ENCODE results near the gene ARHGAP33.
"Not testable (repeated sequence)": the region's sequence is repeated elsewhere in the genome, so short reads cannot be mapped to it uniquely, and the experiment has no call there.

Gene ARHGAP33

DNA sequence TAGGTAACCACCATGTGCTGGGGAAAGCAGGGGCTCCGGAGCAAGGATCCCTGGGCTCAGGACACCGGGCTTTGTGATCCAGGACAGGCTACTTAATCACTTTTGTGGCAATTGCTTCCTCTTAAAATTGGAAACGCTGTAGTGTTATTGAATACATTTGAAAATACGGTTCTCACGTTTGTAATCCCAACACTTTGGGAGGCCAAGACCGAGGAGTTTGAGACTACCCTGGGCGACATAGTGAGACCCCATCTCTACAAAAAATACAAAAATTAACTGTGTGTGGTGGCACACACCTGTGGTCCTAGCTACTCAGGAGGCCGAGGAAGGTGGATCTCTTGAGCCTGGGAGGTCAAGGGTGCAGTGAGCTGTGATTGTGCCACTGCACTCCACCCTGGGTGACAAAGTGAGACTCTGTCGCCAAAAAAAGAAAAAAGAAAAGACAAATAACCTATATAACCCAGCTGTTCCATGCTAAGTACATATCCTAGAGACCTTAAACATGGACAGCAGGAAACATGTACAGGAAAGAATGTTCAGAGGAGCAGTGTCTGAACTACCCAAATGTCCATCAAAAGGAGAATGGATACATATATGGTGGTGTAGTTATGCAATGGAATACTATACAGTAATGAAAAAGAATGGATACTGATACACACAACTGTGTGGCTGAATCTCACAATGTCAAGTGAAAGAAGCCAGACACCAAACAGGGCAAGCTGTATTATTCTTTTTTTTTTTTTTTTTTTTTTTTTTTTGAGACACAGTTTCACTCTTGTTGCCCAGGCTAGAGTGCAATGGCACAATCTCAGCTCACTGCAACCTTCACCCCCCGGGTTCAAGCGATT lies 37.9 kb downstream of the ARHGAP33 start:
- Mint-ChIP-seq H3K9me3 (no peaks in the 10 kb centered on the region), H3K27me3 (peaks cover 7% of the 10 kb centered on the region), H3K4me1 (no peaks in the 10 kb centered on the region), H3K4me3 (no peak overlapping the region), H3K27ac (no peak overlapping the region), H3K36me3 (no peaks in the 10 kb centered on the region)

DNA sequence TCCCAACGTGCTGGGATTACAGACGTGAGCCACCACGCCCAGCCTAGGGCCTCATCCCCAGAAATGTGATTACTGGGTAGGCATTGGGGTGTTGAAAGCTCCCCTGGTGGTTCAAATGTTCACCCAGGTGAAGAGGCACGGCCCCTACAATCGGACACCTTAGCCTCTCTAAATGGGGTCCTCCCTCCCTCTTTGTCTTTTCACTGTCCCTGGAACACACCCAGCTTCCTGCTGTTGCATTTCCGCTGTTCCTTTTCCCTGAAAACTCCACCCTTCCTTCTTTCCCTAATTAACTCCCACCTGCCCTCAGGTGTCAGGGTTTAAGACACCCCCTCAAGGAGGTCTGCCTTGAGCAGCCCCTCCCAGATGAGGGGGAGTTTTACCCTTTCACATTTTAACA lies 40.9 kb downstream of the ARHGAP33 start:
- no peak overlapping the region for H3K27ac Mint-ChIP-seq
- H3K4me1 Mint-ChIP-seq: no peaks in the 10 kb centered on the region
- H3K9me3 Mint-ChIP-seq: no peaks in the 10 kb centered on the region
- H3K4me3 Mint-ChIP-seq: no peak overlapping the region
- H3K27me3 Mint-ChIP-seq: peaks cover 7% of the 10 kb centered on the region
- H3K36me3 Mint-ChIP-seq: no peaks in the 10 kb centered on the region

- Mint-ChIP-seq H3K36me3 (no peaks in the 10 kb centered on the region), H3K27ac (no peak overlapping the region), H3K4me3 (no peak overlapping the region), H3K27me3 (peaks cover 7% of the 10 kb centered on the region), H3K4me1 (no peaks in the 10 kb centered on the region), H3K9me3 (no peaks in the 10 kb centered on the region)
Measured at GRCh38 chr19:35816846-35817245, 41.5 kb downstream of the ARHGAP33 start.

- Mint-ChIP-seq H3K4me3 (no peak overlapping the region), H3K9me3 (no peaks in the 10 kb centered on the region), H3K27ac (no peak overlapping the region), H3K4me1 (no peaks in the 10 kb centered on the region), H3K36me3 (no peaks in the 10 kb centered on the region), H3K27me3 (peaks cover 10% of the 10 kb centered on the region)
Measured at GRCh38 chr19:35818445-35818844, 43.1 kb downstream of the ARHGAP33 start.

GRCh38 chr19:35822579-35822978 lies 47.2 kb downstream of the ARHGAP33 start:
- Mint-ChIP-seq H3K4me1 (no peaks in the 10 kb centered on the region), H3K9me3 (no peaks in the 10 kb centered on the region), H3K27me3 (peaks cover 14% of the 10 kb centered on the region), H3K27ac (no peak overlapping the region), H3K36me3 (no peaks in the 10 kb centered on the region), H3K4me3 (no peak overlapping the region)

GRCh38 chr19:35824150-35824549 lies 48.8 kb downstream of the ARHGAP33 start:
- Mint-ChIP-seq H3K9me3 (no peaks in the 10 kb centered on the region), H3K27ac (no peak overlapping the region), H3K27me3 (peaks cover 19% of the 10 kb centered on the region), H3K4me3 (no peak overlapping the region), H3K4me1 (no peaks in the 10 kb centered on the region), H3K36me3 (no peaks in the 10 kb centered on the region)

DNA sequence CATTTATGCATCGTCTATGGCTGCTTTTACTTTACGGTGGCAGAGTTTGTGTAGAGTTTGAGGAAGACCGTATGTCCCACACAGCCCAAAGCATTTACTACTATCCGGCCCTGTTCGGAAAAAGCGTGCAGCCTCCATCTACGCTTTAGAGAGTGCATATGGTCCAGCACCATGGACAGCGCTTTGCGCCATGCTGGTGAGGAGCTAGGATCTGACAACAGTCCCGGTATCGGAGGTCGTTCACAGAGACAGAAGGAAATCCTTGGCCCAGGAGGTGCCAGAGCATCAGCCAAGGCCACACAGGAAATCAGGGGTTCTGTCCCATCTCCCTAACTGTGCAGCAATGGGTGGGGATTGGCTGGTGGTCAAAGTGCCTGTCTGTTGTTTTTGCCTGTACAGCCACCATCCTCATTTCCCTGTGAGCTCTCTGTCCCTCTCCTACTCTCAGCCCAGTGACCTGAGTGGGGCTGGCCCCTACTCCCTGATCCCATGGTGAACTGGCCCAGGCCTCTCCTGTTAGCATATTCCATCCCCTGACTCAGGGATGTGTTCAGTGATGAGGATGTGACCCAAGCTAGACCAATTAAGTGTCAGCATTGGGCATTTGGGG lies 53.4 kb downstream of the ARHGAP33 start:
- peak overlapping the region; percentile 36 for H3K27ac Mint-ChIP-seq
- no peaks in the 10 kb centered on the region for H3K36me3 Mint-ChIP-seq
- no peaks in the 10 kb centered on the region for H3K4me1 Mint-ChIP-seq
- H3K4me3 Mint-ChIP-seq: no peak overlapping the region
- H3K27me3 Mint-ChIP-seq: peaks cover 26% of the 10 kb centered on the region
- H3K9me3 Mint-ChIP-seq: no peaks in the 10 kb centered on the region

DNA sequence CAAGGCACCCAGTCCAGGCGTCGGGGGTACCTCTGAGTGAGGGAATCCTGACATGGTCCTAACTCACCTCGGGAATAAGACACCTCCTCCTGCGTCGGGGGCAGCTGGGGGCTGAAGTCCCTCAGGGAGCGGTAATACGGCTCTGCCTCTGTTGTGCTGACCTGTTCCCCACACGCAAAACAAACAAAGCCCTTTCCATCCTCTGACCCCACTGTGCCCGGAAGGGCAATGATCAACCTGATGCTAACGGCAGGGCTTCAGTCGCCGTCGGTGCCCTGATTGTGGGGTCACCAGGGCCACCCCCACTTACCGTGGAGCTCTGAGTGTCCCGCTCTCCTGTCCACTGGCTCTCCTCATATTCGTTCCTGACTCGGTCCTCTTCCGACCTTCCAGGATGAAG lies 55.6 kb downstream of the ARHGAP33 start:
- Mint-ChIP-seq H3K36me3 (no peaks in the 10 kb centered on the region), H3K27ac (no peak overlapping the region)

DNA sequence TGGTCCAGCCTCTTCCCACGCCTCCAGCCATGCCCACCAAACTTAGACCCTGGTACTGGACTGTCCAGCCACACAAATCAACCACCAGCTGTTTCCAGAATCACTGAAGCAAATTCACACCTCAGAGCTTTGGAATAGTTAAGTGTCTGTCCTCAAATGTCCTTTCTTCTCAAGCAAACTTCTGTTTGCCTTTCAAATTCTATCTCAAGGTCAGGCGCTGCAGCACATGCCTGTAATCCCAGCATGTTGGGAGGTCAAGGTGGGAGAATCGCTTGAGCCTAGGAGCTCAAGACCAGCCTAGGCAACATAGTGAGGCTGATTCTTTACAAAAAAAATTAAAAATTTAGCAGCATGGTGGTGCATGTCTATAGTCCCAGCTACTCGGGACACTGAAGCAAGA lies 56.7 kb downstream of the ARHGAP33 start:
- peaks cover 26% of the 10 kb centered on the region for H3K27me3 Mint-ChIP-seq
- H3K9me3 Mint-ChIP-seq: no peaks in the 10 kb centered on the region
- H3K4me1 Mint-ChIP-seq: no peaks in the 10 kb centered on the region
- H3K36me3 Mint-ChIP-seq: no peaks in the 10 kb centered on the region
- H3K4me3 Mint-ChIP-seq: no peak overlapping the region
- no peak overlapping the region for H3K27ac Mint-ChIP-seq

More for the DNA sequence above, 55.6 kb downstream of the ARHGAP33 start:
- Mint-ChIP-seq H3K9me3 (no peaks in the 10 kb centered on the region), H3K4me3 (no peak overlapping the region), H3K27me3 (peaks cover 25% of the 10 kb centered on the region), H3K4me1 (no peaks in the 10 kb centered on the region)

DNA sequence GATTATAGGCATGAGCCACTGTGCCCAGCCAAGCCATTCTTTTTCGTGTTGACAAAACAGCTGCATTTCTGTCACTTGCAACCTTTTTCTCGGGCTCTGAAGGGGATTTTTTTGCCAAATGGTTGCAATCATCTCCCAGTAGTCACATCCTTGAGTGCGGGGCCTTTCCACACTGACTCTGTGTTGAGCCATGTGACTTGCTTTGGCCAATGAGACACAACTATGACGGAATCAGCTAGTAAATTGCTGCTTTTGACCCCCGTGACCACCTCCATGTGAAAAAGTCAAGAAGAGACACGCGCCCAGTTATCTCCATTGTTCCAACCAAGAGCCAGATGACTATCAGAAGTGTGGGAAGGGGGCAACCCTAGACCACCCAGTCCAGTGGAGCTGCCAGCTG lies 58.6 kb downstream of the ARHGAP33 start:
- H3K36me3 Mint-ChIP-seq: no peaks in the 10 kb centered on the region
- no peaks in the 10 kb centered on the region for H3K9me3 Mint-ChIP-seq
- H3K4me1 Mint-ChIP-seq: no peaks in the 10 kb centered on the region
- H3K27me3 Mint-ChIP-seq: peaks cover 24% of the 10 kb centered on the region
- no peak overlapping the region for H3K4me3 Mint-ChIP-seq
- no peak overlapping the region for H3K27ac Mint-ChIP-seq

- H3K27me3 Mint-ChIP-seq: peaks cover 22% of the 10 kb centered on the region
- H3K4me3 Mint-ChIP-seq, H3K4me1 Mint-ChIP-seq, H3K9me3 Mint-ChIP-seq, H3K36me3 Mint-ChIP-seq, H3K27ac Mint-ChIP-seq: not testable (repeated sequence)
Measured at GRCh38 chr19:35836096-35836495, 60.7 kb downstream of the ARHGAP33 start.
